ENCODE data around the gene MVB12B. TPM values are rescaled to one million over a fixed set of nuclear protein-coding genes. Genes with fewer than 3 reads are reported as not detected.

The MVB12B gene
- total RNA-seq, 6 experiments from 2014 or later, result 7.2 to 16.2 (median 9.1) TPM

DNA sequence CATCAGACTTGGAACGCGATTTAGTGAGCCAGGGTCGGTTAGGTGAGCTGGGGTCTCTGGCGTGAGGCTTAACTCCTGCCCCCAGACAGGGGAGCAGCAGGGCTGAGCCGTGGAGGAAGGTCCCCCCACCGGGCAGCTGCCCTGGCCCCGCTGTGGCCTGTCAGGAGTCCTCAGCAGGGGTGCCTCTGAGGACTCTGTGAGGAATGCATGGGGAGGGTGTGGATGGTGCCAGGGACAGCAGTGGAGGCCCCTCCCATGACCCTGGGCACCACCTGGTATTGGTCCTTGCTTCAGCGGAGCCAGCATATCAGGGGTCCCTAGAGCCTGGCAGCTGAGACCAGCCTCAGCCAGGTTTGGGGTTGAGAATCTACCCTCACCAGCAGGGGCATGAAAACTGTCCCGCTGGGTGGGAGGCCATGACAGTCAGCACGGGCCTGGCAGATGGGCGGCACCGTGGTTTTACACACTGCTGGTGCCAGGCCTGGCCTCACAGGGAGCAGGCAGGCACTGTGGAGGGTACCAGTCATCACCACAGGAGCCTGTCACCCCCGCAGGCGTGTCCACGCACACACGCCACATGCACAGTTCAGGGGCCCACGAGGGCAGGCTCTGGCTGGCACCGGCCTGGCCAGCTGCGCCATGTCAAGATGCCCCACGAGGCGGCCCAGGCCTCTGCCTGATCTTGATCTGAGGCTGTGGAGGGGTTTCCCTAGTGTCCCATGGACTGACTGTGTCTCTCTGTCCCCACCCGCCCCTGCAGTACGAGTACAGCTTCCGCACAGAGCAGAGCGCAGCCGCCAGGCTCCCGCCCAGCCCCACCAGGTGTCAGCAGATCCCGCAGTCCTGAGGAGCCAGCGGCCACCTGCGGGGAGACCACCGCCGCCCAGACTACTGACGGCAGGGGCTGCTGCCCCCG lies 176.0 kb downstream of the MVB12B start:
- Histone ChIP-seq H3K27ac (no peak overlapping the region), H3K4me3 (no peak overlapping the region), H3K27me3 (no peaks in the 10 kb centered on the region), H3K4me1 (peaks cover 0 to 4% (median 0%) of the 10 kb centered on the region in 4 donors), H3K36me3 (peaks cover 0 to 6% (median 0%) of the 10 kb centered on the region in 4 donors), H3K9me3 (no peaks in the 10 kb centered on the region)
- DNase-seq (peak in 2 of 3 donors; percentile 15 to 38), ATAC-seq (no peak)
- 50% methylated on average over 1 of the region's 34 CpGs for WGBS (ENCODE audit: insufficient coverage, low coverage, low lambda C conversion rate, missing lambda C conversion rate)
- TF ChIP-seq POLR2A (IDR thresholded peaks at IDR 0.05), result no peak
- TF ChIP-seq, protein P1, sequence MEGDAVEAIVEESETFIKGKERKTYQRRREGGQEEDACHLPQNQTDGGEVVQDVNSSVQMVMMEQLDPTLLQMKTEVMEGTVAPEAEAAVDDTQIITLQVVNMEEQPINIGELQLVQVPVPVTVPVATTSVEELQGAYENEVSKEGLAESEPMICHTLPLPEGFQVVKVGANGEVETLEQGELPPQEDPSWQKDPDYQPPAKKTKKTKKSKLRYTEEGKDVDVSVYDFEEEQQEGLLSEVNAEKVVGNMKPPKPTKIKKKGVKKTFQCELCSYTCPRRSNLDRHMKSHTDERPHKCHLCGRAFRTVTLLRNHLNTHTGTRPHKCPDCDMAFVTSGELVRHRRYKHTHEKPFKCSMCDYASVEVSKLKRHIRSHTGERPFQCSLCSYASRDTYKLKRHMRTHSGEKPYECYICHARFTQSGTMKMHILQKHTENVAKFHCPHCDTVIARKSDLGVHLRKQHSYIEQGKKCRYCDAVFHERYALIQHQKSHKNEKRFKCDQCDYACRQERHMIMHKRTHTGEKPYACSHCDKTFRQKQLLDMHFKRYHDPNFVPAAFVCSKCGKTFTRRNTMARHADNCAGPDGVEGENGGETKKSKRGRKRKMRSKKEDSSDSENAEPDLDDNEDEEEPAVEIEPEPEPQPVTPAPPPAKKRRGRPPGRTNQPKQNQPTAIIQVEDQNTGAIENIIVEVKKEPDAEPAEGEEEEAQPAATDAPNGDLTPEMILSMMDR (IDR thresholded peaks at IDR 0.05), result no peak
- intact Hi-C loops (cut with DNase I), result loop anchor here in 1 of 2 donors (5.0 to 10.0 kb wide), 2 partner anchors 55 to 272 kb away; no protein-coding TSS in a partner anchor

DNA sequence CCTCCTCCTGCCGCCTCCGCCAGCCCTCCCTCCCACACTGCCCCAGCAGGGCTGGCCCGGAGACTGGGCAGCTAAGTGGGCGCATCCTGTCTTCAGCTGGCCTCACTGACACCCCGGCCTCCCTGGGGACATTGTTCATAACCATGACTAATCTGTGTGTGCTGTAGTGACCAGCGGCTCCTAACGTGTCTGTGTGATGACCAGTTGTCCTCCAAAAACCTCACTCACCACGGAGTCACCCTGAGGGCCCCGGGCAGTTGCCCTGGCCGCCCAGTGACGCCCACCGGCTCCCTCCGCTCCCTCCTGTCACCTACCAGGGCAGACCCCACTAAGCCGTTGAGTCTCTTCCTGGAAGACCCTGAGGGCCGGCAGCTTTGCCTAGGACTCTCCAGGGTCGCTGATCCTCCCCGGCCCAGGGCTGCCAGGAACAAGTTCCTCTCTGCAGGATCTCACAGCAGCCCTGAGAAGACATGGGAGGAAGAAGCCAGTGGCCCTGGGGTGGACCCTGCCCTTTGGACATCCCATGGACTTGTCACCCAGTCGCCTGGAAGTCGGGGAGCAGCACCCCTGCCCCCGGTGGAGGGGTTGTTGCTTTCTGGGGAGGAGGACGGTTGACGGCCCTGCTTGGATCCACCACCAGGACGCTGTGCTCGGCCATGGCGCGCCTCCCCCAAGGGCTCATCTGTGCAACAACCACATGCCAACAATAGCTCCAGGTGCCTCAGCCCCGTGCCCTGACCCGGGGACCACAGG lies 176.9 kb downstream of the MVB12B start:
- Histone ChIP-seq H3K4me3 (no peak overlapping the region), H3K4me1 (peaks cover 0 to 4% (median 0%) of the 10 kb centered on the region in 4 donors), H3K27me3 (no peaks in the 10 kb centered on the region), H3K9me3 (no peaks in the 10 kb centered on the region), H3K36me3 (peaks cover 0 to 6% (median 0%) of the 10 kb centered on the region in 4 donors), H3K27ac (no peak overlapping the region)
- TF ChIP-seq, protein P1 (IDR thresholded peaks at IDR 0.05), result no peak
- TF ChIP-seq POLR2A (IDR thresholded peaks at IDR 0.05), result no peak
- WGBS (ENCODE audit: insufficient coverage, low coverage, low lambda C conversion rate, missing lambda C conversion rate), result 83% methylated on average over 4 of the region's 28 CpGs
- DNase-seq (peak in 2 of 3 donors; percentile 3 to 48), ATAC-seq (no peak)
- intact Hi-C loops (cut with DNase I), result loop anchor here in 1 of 2 donors (5.0 to 10.0 kb wide), 2 partner anchors 54 to 271 kb away; no protein-coding TSS in a partner anchor

DNA sequence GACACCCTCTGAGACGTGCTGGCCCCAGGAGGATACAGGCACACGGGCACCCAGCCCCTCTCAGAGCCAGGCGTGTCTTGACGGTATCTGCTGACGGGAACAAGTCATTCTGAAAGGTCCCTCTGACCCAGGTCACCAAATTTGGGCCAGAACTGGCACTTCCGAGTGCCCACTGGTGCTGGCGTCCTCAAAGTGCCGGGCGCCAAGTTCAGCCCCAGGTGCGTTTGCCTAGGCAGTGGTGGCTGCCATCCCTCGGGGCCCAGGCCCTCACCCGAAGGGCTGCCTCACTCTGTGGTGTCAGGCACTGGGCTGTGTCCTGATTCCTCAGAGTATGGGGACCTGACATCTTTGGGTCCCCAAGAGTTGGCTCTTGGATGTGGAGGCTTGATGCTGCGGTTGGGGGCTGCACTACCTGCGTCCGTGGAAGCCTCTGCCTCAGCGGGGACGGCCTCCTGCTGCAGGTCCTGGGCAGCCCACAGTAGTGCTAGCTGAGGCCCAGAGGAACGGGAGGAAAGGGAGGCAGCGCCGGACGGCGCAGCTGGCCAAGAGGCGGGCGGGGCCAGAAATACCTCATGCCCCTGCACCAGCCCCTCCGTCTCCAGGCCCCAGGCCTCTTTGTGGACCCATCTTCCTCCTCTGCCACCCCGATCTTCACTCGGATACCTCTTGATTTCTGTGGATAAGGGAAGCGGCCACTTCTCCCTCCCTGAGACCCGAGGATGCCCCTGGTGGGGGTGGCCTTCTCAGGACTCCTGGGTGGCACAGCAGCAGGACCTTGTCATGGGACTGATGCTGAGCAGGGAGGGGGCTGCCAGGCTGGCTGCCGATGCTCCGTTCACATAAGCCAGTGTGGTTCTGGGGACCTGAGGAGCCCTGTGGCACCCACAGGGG lies 177.7 kb downstream of the MVB12B start:
- Histone ChIP-seq H3K27ac (no peak overlapping the region), H3K27me3 (no peaks in the 10 kb centered on the region), H3K4me1 (peaks cover 0 to 3% (median 0%) of the 10 kb centered on the region in 4 donors), H3K4me3 (no peak overlapping the region), H3K36me3 (peaks cover 0 to 6% (median 0%) of the 10 kb centered on the region in 4 donors), H3K9me3 (no peaks in the 10 kb centered on the region)
- peak in 2 of 3 donors; percentile 12 to 46 for DNase-seq
- TF ChIP-seq, protein P1 (IDR thresholded peaks at IDR 0.05), result no peak
- no peak for TF ChIP-seq POLR2A (IDR thresholded peaks at IDR 0.05)
- no CpG with 5 or more reads among the region's 31 CpGs for WGBS (ENCODE audit: insufficient coverage, low coverage, low lambda C conversion rate, missing lambda C conversion rate)
- intact Hi-C loops (cut with DNase I), result loop anchor here in 1 of 2 donors (5.0 to 10.0 kb wide), 2 partner anchors 53 to 270 kb away; no protein-coding TSS in a partner anchor
- no peak for ATAC-seq
